ENCODE data around the gene RNU6-8.

GRCh38 chr14:32200368-32201192 is 2.5 kb downstream of the RNU6-8 start:
- no peak for TF ChIP-seq CTCF (IDR thresholded peaks at IDR 0.05; ENCODE audit: low read depth, low read length)
- no peak for TF ChIP-seq MYC (IDR thresholded peaks at IDR 0.05; ENCODE audit: low read depth, low read length)
